K562 (cell line): ENCODE measurements around the gene CEND1. TPM values are rescaled to one million over a fixed set of nuclear protein-coding genes. Genes with fewer than 3 reads are reported as not detected.
A peak's percentile ranks its signal among the peaks of the same experiment; 100 is the strongest.

ENCODE experiments used
- BCOR ChIP-seq: fragments of 450-650 bp; IDR thresholded peaks from 2 replicates; pipeline ENCODE4 v1.6.1; 2016
- BHLHE40 ChIP-seq: IDR thresholded peaks from 2 replicates; pipeline ENCODE4 v1.6.1; 2011; ENCODE audit warnings: low read length, improper control_type of control experiment
- BRD4 ChIP-seq: fragments of 200-600 bp; sonication (generic); IDR thresholded peaks from 2 replicates; pipeline ENCODE4 v1.6.1; 2017; ENCODE audit warnings: inconsistent platforms
- CBFA2T3 ChIP-seq: fragments of 450-650 bp; IDR thresholded peaks from 2 replicates; pipeline ENCODE4 v1.6.1; 2017
- E2F4 ChIP-seq: sonication (generic); formaldehyde crosslinking; IDR thresholded peaks from 2 replicates; pipeline ENCODE4 v1.8.0; 2022; ENCODE audit warnings: mild to moderate bottlenecking, low read depth, missing genetic modification reagents
- ETS2 ChIP-seq: IDR thresholded peaks from 2 replicates; pipeline ENCODE4 v1.6.1; 2016; ENCODE audit warnings: borderline replicate concordance, missing genetic modification characterization, mild to moderate bottlenecking, moderate library complexity, missing compliant biosample characterization; ENCODE audit not compliant: poor library complexity, severe bottlenecking
- FOXJ2 ChIP-seq: fragments of 200-800 bp; sonication (Bioruptor generic); IDR thresholded peaks from 2 replicates; pipeline ENCODE4 v1.6.1; 2016; ENCODE audit warnings: missing genetic modification characterization, missing compliant biosample characterization
- NEUROD1 ChIP-seq: fragments of 150-350 bp; IDR thresholded peaks from 2 replicates; pipeline ENCODE4 v1.6.1; 2014; ENCODE audit warnings: borderline replicate concordance, low read length, low read depth; ENCODE audit not compliant: partially characterized antibody
- NUFIP1 ChIP-seq: fragments of 450-650 bp; IDR thresholded peaks from 2 replicates; pipeline ENCODE4 v1.6.1; 2018; ENCODE audit not compliant: partially characterized antibody
- RBM22 ChIP-seq: fragments of 200-400 bp; formaldehyde crosslinking; IDR thresholded peaks from 2 replicates; pipeline ENCODE4 v1.6.1; 2018; ENCODE audit warnings: low read length, low read depth; ENCODE audit not compliant: poor library complexity, severe bottlenecking
- RREB1 ChIP-seq: fragments of 250-450 bp; sonication (Bioruptor Pico); IDR thresholded peaks from 2 replicates; pipeline ENCODE4 v1.4.0; 2020
- SRF ChIP-seq, 2 experiments: fragments of 250-450, 450-650 bp in 1 of 2; sonication (Bioruptor Pico) in 1 of 2; sonication (generic) in 1 of 2; formaldehyde crosslinking; IDR thresholded peaks; 2 replicates each; pipeline versions ENCODE4 v1.5.0 to v1.5.1; 2020 to 2022; ENCODE audit warnings: mild to moderate bottlenecking in 1 of 2, missing genetic modification reagents in 1 of 2
- STAG1 ChIP-seq: sonication (generic); formaldehyde crosslinking; IDR thresholded peaks from 2 replicates; pipeline ENCODE4 v1.5.0; 2020; ENCODE audit warnings: missing genetic modification reagents, borderline replicate concordance
- WHSC1 ChIP-seq: IDR thresholded peaks from one replicate; pipeline ENCODE4 v1.6.1; 2012; ENCODE audit warnings: low read length, control low read depth, inconsistent platforms
- ZNF184 ChIP-seq: sonication (generic); formaldehyde crosslinking; IDR thresholded peaks from 2 replicates; pipeline ENCODE4 v1.5.0; 2020; ENCODE audit warnings: missing genetic modification reagents
- ZNF512 ChIP-seq: IDR thresholded peaks from 2 replicates; pipeline ENCODE4 v1.6.1; 2016; ENCODE audit warnings: missing genetic modification characterization, missing compliant biosample characterization
- polyA plus RNA-seq, 8 experiments: library from polyadenylated mRNA; depleted of rRNA in 4 of 8; stranded (reverse) in 5 of 8; unstranded in 3 of 8; fragments of >200 nt; fragmentation: Nextera tagmentation in 2 of 8; fragmentation: Illumina TruSeq in 1 of 8; extraction: Ambion mirVana in 2 of 8; extraction: Trizol in 1 of 8; gene quantifications; 2 replicates each; pipeline versions ENCODE4 v1.2.1 to v1.2.3, GENCODE V29; 2011 to 2014; ENCODE audit warnings: inconsistent platforms in 1 of 8, missing spikeins in 1 of 8
- total RNA-seq, 7 experiments: library from RNA; depleted of rRNA in 6 of 7; stranded (reverse); fragments of >200 nt in 6 of 7; fragmentation: Illumina TruSeq in 2 of 7; extraction: Trizol in 2 of 7; gene quantifications; 2 replicates each; pipeline versions ENCODE4 v1.2.1 to v1.2.3, GENCODE V29; 2011 to 2021; ENCODE audit warnings: low replicate concordance in 1 of 7

Gene CEND1
- total and polyA plus RNA-seq, 9 of the 15 experiments (the other 6 are each of a cell fraction or from before 2014, with no cell fraction given) = 0.13 to 0.18 (median 0.16) TPM; not detected in 6

GRCh38 chr11:827146-827896 lies 37.4 kb upstream of the CEND1 start (continued):
- TF ChIP-seq E2F4 (no peak), ZNF512 (tag) (no peak), STAG1 (CRISPR knock-in tag) (no peak), BRD4 (no peak), CBFA2T3 (no peak), WHSC1 (no peak), BHLHE40 (no peak), SRF (CRISPR knock-in tag; IDR thresholded peaks at IDR 0.05) (no peak; a peak in 1 of 4 replicates), RREB1 (CRISPR knock-in tag) (0 out of 2 replicates have a peak, but pooled peaks have one; percentile 12), ETS2 (tag) (no peak), BCOR (peak; percentile 39; the same call in 1 of the 2 replicates), NEUROD1 (peak; percentile 41), RBM22 (no peak), FOXJ2 (no peak), NUFIP1 (no peak), ZNF184 (CRISPR knock-in tag) (no peak)
